Measurements from ENCODE around the gene TAS2R40. TPM values are rescaled to one million over a fixed set of nuclear protein-coding genes. Genes with fewer than 3 reads are reported as not detected.

TAS2R40 gene
- total RNA-seq, 1 experiment from 2014 or later, result not detected

GRCh38 chr7:143240291-143241168 is 18.7 kb downstream of the TAS2R40 start:
- peaks cover 6% of the 10 kb centered on the region; the same call in 1 of the 2 replicates for H3K27me3 ChIP-seq (ENCODE audit: control insufficient read depth, insufficient read depth, low read length)
- ChIA-PET CTCF (interaction anchor here (0.5 to 1.4 kb wide), 10 partner anchors 9 to 911 kb away, joined by 3 to 11 read pairs (median 3); no protein-coding TSS in a partner anchor), POLR2A (no interaction called here)
- no peaks in the 10 kb centered on the region for H3K9me3 ChIP-seq (ENCODE audit: control insufficient read depth, insufficient read depth, low read depth, low read length)
- in situ Hi-C loops (cut with HindIII; ENCODE audit: low pct_unique_long_range_greater_than_20kb, low sequenced_read_pairs), result no loop called here
- H3K36me3 ChIP-seq (ENCODE audit: control insufficient read depth, insufficient read depth, low read length), result no peaks in the 10 kb centered on the region
- peak; percentile 96 for ATAC-seq
- no peak overlapping the region for H3K27ac ChIP-seq (ENCODE audit: low read length)
- intact Hi-C loops (cut with micrococcal nuclease; ENCODE audit: unreplicated experiment), result loop anchor here (1.0 to 2.0 kb wide), 2 partner anchors 64 to 176 kb away; no protein-coding TSS in a partner anchor
- no peak overlapping the region for H3K4me3 ChIP-seq (ENCODE audit: low read depth in 2 of 2, low read length in 2 of 2)
- DNase-seq (ENCODE audit: low read depth, low spot score), result no peak
- TF ChIP-seq POLR2AphosphoS5 (IDR thresholded peaks at IDR 0.05; ENCODE audit: low read depth, low read length), result no peak
- TF ChIP-seq REST (IDR thresholded peaks at IDR 0.05; ENCODE audit: insufficient read depth in 1 of 2, low read depth in 2 of 2, low read length in 1 of 2), result no peak
- TF ChIP-seq SIN3A (IDR thresholded peaks at IDR 0.05; ENCODE audit: borderline replicate concordance, insufficient read depth, low read depth, low read length), result no peak
- no peak for TF ChIP-seq TCF7L2 (IDR thresholded peaks at IDR 0.05; ENCODE audit: low read depth, low read length)
- TF ChIP-seq, protein P1, sequence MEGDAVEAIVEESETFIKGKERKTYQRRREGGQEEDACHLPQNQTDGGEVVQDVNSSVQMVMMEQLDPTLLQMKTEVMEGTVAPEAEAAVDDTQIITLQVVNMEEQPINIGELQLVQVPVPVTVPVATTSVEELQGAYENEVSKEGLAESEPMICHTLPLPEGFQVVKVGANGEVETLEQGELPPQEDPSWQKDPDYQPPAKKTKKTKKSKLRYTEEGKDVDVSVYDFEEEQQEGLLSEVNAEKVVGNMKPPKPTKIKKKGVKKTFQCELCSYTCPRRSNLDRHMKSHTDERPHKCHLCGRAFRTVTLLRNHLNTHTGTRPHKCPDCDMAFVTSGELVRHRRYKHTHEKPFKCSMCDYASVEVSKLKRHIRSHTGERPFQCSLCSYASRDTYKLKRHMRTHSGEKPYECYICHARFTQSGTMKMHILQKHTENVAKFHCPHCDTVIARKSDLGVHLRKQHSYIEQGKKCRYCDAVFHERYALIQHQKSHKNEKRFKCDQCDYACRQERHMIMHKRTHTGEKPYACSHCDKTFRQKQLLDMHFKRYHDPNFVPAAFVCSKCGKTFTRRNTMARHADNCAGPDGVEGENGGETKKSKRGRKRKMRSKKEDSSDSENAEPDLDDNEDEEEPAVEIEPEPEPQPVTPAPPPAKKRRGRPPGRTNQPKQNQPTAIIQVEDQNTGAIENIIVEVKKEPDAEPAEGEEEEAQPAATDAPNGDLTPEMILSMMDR (IDR thresholded peaks at IDR 0.05), result peak; percentile 89
- H3K4me1 ChIP-seq (ENCODE audit: control insufficient read depth, insufficient read depth, low read length), result no peaks in the 10 kb centered on the region
- BruUV-seq (replicated peaks), result no TSS peak

- ATAC-seq (no peak), DNase-seq (ENCODE audit: low read depth, low spot score) (no peak)
- ChIA-PET POLR2A (no interaction called here), CTCF (no interaction called here)
- Histone ChIP-seq H3K27me3 (ENCODE audit: control insufficient read depth, insufficient read depth, low read length) (peaks cover 6% of the 10 kb centered on the region; the same call in 1 of the 2 replicates), H3K27ac (ENCODE audit: low read length) (no peak overlapping the region), H3K4me3 (ENCODE audit: low read depth in 2 of 2, low read length in 2 of 2) (no peak overlapping the region), H3K9me3 (ENCODE audit: control insufficient read depth, insufficient read depth, low read depth, low read length) (no peaks in the 10 kb centered on the region), H3K36me3 (ENCODE audit: control insufficient read depth, insufficient read depth, low read length) (no peaks in the 10 kb centered on the region), H3K4me1 (ENCODE audit: control insufficient read depth, insufficient read depth, low read length) (no peaks in the 10 kb centered on the region)
- no TSS peak for BruUV-seq (replicated peaks)
- no peak for TF ChIP-seq SIN3A (IDR thresholded peaks at IDR 0.05; ENCODE audit: borderline replicate concordance, insufficient read depth, low read depth, low read length)
- no peak for TF ChIP-seq POLR2AphosphoS5 (IDR thresholded peaks at IDR 0.05; ENCODE audit: low read depth, low read length)
- TF ChIP-seq REST (IDR thresholded peaks at IDR 0.05; ENCODE audit: insufficient read depth in 1 of 2, low read depth in 2 of 2, low read length in 1 of 2), result no peak
- no peak for TF ChIP-seq TCF7L2 (IDR thresholded peaks at IDR 0.05; ENCODE audit: low read depth, low read length)
- TF ChIP-seq, protein P1 (IDR thresholded peaks at IDR 0.05), result no peak
- in situ Hi-C loops (cut with HindIII; ENCODE audit: low pct_unique_long_range_greater_than_20kb, low sequenced_read_pairs) (no loop called here), intact Hi-C loops (cut with micrococcal nuclease; ENCODE audit: unreplicated experiment) (no loop called here)
Measured at GRCh38 chr7:143242306-143242705, 20.5 kb downstream of the TAS2R40 start.
